ENCODE measurements around the gene CTCF. TPM values are rescaled to one million over a fixed set of nuclear protein-coding genes. Genes with fewer than 3 reads are reported as not detected.

CTCF gene
- total RNA-seq, 2 donors from 2014 or later = 27.6 to 27.8 TPM

- DNase-seq (ENCODE audit: low spot score) = no peak
- intact Hi-C loops (cut with DNase I) = no loop called here
These were observed 17.3 kb upstream of the CTCF start for GRCh38 chr16:67544844-67545664.

GRCh38 chr16:67545665-67546024 is 16.7 kb upstream of the CTCF start:
- DNase-seq (ENCODE audit: low spot score) = no peak
- intact Hi-C loops (cut with DNase I) = no loop called here

GRCh38 chr16:67546091-67546501 is 16.2 kb upstream of the CTCF start:
- intact Hi-C loops (cut with DNase I) = no loop called here
- DNase-seq (ENCODE audit: low spot score) = no peak

GRCh38 chr16:67546761-67547422 is 15.4 kb upstream of the CTCF start:
- DNase-seq (ENCODE audit: low spot score) = peak; percentile 91
- intact Hi-C loops (cut with DNase I) = no loop called here

- DNase-seq (ENCODE audit: low spot score) = peak; percentile 80
- intact Hi-C loops (cut with DNase I) = no loop called here
These were observed 14.7 kb upstream of the CTCF start for GRCh38 chr16:67547423-67548264.

GRCh38 chr16:67548265-67549126 is 13.8 kb upstream of the CTCF start:
- DNase-seq (ENCODE audit: low spot score) = peak; percentile 62
- intact Hi-C loops (cut with DNase I) = loop anchor here in 1 of 2 donors (1.0 kb wide), 1 partner anchor 12 kb away; no protein-coding TSS in a partner anchor

- intact Hi-C loops (cut with DNase I) = loop anchor here in 1 of 2 donors (1.0 kb wide), 1 partner anchor 11 kb away; no protein-coding TSS in a partner anchor
These were observed 13.1 kb upstream of the CTCF start for GRCh38 chr16:67549240-67549639.

GRCh38 chr16:67549936-67550335 is 12.4 kb upstream of the CTCF start:
- peak; percentile 29 for DNase-seq (ENCODE audit: low spot score)
- intact Hi-C loops (cut with DNase I) = loop anchor here in 1 of 2 donors (1.0 kb wide), 1 partner anchor 10 kb away; no protein-coding TSS in a partner anchor

More at GRCh38 chr16:67549240-67549639, 13.1 kb upstream of the CTCF start:
- DNase-seq (ENCODE audit: low spot score) = peak; percentile 40

- peak; percentile 13 for DNase-seq (ENCODE audit: low spot score)
- intact Hi-C loops (cut with DNase I) = no loop called here
These were observed 11.2 kb upstream of the CTCF start for GRCh38 chr16:67551091-67551490.

GRCh38 chr16:67551972-67552371 is 10.4 kb upstream of the CTCF start:
- DNase-seq (ENCODE audit: low spot score) = peak; percentile 4
- intact Hi-C loops (cut with DNase I) = no loop called here

GRCh38 chr16:67552476-67552875 is 9.8 kb upstream of the CTCF start:
- intact Hi-C loops (cut with DNase I) = no loop called here
- peak; percentile 74 for DNase-seq (ENCODE audit: low spot score)

- no peak for DNase-seq (ENCODE audit: low spot score)
- intact Hi-C loops (cut with DNase I) = no loop called here
These were observed 6.5 kb upstream of the CTCF start for GRCh38 chr16:67555795-67556212.

- intact Hi-C loops (cut with DNase I) = no loop called here
- no peak for DNase-seq (ENCODE audit: low spot score)
These were observed 3.5 kb upstream of the CTCF start for GRCh38 chr16:67558859-67559258.

GRCh38 chr16:67560827-67561342 is 1.4 kb upstream of the CTCF start:
- intact Hi-C loops (cut with DNase I) = loop anchor here (1.0 to 10.0 kb wide), 3 partner anchors 12 to 106 kb away; partner anchors contain the start of genes C16orf86 (in 2 of the 2), ENKD1 (in 2 of the 2), ACD (in 1 of the 2) and PARD6A (in 1 of the 2)
- DNase-seq (ENCODE audit: low spot score) = no peak

GRCh38 chr16:67561501-67561823 is 864 bp upstream of the CTCF start:
- intact Hi-C loops (cut with DNase I) = loop anchor here (5.0 to 10.0 kb wide), 2 partner anchors 103 to 106 kb away; partner anchors contain the start of genes C16orf86 (in 2 of the 2), ENKD1 (in 2 of the 2), ACD (in 1 of the 2) and PARD6A (in 1 of the 2)
- no peak for DNase-seq (ENCODE audit: low spot score)

GRCh38 chr16:67561824-67562525 is 351 bp upstream of the CTCF start:
- intact Hi-C loops (cut with DNase I) = loop anchor here (5.0 to 10.0 kb wide), 2 partner anchors 103 to 105 kb away; partner anchors contain the start of genes C16orf86 (in 2 of the 2), ENKD1 (in 2 of the 2), ACD (in 1 of the 2) and PARD6A (in 1 of the 2)
- DNase-seq (ENCODE audit: low spot score) = peak; percentile 99

Measured in posterior vena cava (tissue), 2 donors.